ENCODE measurements around the gene SNX8. TPM values are rescaled to one million over a fixed set of nuclear protein-coding genes. Genes with fewer than 3 reads are reported as not detected.

Gene SNX8
- total and polyA plus RNA-seq, 2 of the 13 experiments (the other 11 are each of a cell fraction or from before 2014, with no cell fraction given), result 20.6 to 45.2 TPM

- TF ChIP-seq NR3C1 (CRISPR knock-in tag; IDR thresholded peaks at IDR 0.05) (no peak), PHF5A (CRISPR knock-in tag; IDR thresholded peaks at IDR 0.05; ENCODE audit: low read depth, unreplicated experiment) (no peak), CC2D1A (CRISPR knock-in tag; IDR thresholded peaks at IDR 0.05) (peak; percentile 80; the same call in 1 of the 2 replicates), ZNF567 (CRISPR knock-in tag; IDR thresholded peaks at IDR 0.05; ENCODE audit: borderline replicate concordance) (no peak), REST (IDR thresholded peaks at IDR 0.05; ENCODE audit: borderline replicate concordance in 1 of 2, low read depth in 1 of 2, low read length in 2 of 2) (peak in 1 of 2 experiments; percentile 59; a peak in 1 of 4 replicates), ZNF10 (CRISPR knock-in tag; IDR thresholded peaks at IDR 0.05; ENCODE audit: borderline replicate concordance, low read depth) (no peak), ZNF564 (CRISPR knock-in tag; IDR thresholded peaks at IDR 0.05) (no peak; the same call in none of the 2 replicates), ZNF264 (CRISPR knock-in tag; IDR thresholded peaks at IDR 0.05) (peak; percentile 74; the same call in 1 of the 2 replicates), IKZF1 (IDR thresholded peaks at IDR 0.05) (no peak), ZNF280B (CRISPR knock-in tag; IDR thresholded peaks at IDR 0.05; ENCODE audit: borderline replicate concordance) (peak; percentile 91), SPEN (CRISPR knock-in tag; IDR thresholded peaks at IDR 0.05; ENCODE audit: low read depth) (peak; percentile 71), TBP (CRISPR knock-in tag; IDR thresholded peaks at IDR 0.05) (no peak), HMG20B (CRISPR knock-in tag; conservative IDR thresholded peaks at IDR 0.05) (peak; percentile 56; the same call in 1 of the 2 replicates), THAP8 (CRISPR knock-in tag; IDR thresholded peaks at IDR 0.05; ENCODE audit: borderline replicate concordance) (peak; percentile 63; the same call in 1 of the 2 replicates), SIN3B (IDR thresholded peaks at IDR 0.05; ENCODE audit: low read length) (no peak), HMGXB4 (CRISPR knock-in tag; IDR thresholded peaks at IDR 0.05; ENCODE audit: borderline replicate concordance in 1 of 2, low read depth in 1 of 2) (peak in 1 of 2 experiments; percentile 90), SOX13 (IDR thresholded peaks at IDR 0.05) (no peak), SOX13 (CRISPR knock-in tag; conservative IDR thresholded peaks at IDR 0.05 in 1 of 2, IDR thresholded peaks at IDR 0.05 in 1 of 2) (no peak; a peak in 1 of 4 replicates), HIC2 (CRISPR knock-in tag; IDR thresholded peaks at IDR 0.05; ENCODE audit: low read depth) (no peak), ZNF451 (CRISPR knock-in tag; IDR thresholded peaks at IDR 0.05) (peak; percentile 66; the same call in 1 of the 2 replicates), EZH2 (conservative IDR thresholded peaks at IDR 0.05; ENCODE audit: low read depth, low read length) (no peak)
Measured at GRCh38 chr7:2353936-2354185, 39.6 kb upstream of the SNX8 start (continued).

Data from HepG2 (cell line).